Stimulated activated CD4-positive, alpha-beta T cell treated with anti-CD3 and anti-CD28 coated beads, Interleukin-2, amount 100 ng/mL, for 24 hours (primary cell): ENCODE measurements around the gene RNU11.
"Not testable (repeated sequence)": the region's sequence is repeated elsewhere in the genome, so short reads cannot be mapped to it uniquely, and the experiment has no call there.

Source experiments
- DNase-seq, 2 donors: peaks; one replicate each; pipeline ENCODE4 v3.0.0-alpha.2; 2020

Gene RNU11

DNA sequence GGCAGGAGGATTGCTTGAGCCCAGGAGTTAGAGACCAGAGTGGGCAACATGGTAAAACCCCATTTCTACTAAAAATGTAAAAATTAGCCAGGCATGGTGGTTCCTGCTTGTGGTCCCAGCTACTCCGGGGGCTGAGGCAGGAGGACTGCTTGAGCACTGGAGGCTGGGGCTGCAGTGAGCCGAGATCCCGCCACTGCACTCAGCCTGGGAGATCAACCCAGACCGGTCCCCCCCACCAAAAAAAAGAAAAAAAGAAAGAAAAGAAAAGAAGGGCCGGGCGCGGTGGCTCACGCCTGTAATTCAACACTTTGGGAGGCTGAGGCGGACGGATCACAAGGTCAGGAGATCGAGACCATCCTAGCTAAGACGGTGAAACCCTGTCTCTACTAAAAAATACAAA lies 18.4 kb downstream of the RNU11 start:
- no peak for DNase-seq

DNA sequence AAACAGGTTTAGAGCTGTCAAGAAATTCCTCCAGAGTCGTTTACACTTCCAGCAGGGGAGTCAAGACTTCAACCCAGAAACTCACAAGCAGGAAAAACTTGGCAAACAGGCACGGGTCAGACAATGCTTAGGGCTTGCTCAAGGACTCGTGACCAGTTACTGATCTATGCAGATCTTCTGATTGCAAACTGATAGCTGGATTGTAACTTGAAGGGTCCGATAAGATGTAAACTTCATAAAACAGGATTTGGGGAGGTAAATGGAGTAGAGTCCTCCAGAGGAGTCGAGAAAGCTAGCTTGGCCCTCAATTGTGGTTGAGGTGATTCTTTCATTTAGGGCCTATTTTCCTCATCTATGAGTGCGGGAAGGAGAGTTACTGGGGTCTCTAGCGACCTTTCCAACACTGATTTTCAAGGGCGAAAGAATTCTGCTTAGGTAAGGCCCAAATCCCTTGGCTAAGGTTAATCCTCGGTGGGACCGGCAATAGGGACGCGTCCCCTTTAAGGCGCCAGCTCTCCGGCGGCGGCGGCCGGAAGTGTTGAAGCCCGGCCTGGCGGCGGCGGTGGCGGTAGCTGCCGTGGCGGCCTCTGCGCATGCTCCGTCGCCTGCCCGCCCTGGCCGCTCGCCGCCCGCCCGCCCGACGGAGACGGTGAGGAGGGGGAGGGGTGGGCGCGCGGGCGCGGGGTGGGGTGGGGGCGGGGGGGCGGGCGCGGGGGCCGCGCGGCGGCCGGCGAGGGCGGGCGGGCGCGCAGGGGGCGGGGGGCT lies 20.0 kb downstream of the RNU11 start, which contains the start of gene GMEB1:
Gene GMEB1, plus strand, starts transcription at position 594 of the 765 bp plus-strand sequence. CDS start 14,829 bp downstream, outside the sequence.
- DNase-seq = peak; percentile 85 to 90

DNA sequence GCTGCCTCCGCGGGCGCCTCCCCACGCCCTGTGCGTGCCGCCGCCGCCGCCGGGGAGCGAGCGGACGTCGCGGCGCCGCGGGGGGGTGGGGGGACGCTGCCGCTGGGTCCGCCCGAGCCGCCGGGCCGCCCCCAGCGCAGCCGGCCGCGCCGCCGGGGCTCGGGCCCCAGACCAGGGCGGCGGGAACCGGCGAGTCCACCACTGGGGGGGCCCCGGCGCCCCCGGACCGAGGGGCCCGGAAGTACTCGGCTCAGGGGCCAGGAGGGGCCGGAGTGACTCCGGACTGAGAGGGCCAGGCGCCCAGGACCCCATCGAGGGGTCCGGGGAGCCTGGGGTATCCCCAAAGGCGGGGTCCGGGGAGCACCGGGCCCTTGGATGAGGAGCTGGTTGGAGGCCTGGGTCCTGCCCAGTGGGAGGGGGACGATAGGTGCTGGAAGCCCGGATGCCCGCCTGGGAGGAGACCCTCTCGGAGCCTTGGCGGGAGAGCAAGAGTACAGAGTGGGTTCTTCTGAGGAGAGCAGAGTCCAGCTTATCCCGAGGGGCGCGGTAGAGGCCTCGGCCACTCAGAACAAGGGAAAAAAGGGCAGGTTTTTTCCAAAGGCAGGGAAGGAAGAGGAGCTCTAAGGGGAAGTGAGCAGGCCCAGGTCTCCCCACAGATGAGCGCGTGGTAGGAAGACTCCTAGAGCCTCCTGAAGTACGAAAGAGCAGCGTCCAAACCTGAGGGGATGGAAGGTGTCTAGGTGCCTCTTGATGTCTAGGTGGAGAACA lies 20.7 kb downstream of the RNU11 start:
- DNase-seq = peak; percentile 51 to 72

DNA sequence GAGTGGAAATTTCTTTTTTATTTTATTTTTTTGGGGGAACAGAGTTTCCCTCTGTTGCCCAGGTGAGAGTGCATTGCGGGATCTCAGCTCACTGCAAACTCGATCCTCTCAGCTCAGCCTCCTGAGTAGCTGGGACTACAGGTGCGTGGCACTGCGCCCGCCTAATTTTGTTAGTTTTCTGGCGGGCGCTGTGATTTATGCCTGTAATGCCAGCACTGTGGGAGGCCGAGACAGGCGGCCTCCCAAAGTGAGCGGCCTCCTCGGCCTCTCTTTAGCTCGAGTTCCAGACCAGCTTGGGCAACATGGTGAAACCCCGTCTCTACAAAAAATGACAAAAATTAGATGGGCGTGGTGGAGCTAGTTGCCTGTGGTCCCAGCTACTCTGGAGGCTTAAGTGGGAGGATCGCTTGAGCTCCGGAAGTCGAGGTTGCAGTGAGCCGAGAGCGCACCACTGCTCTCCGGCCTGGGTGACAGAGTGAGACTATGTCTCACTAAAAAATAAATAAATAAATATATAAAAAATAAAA lies 22.9 kb downstream of the RNU11 start:
- DNase-seq = no peak

DNA sequence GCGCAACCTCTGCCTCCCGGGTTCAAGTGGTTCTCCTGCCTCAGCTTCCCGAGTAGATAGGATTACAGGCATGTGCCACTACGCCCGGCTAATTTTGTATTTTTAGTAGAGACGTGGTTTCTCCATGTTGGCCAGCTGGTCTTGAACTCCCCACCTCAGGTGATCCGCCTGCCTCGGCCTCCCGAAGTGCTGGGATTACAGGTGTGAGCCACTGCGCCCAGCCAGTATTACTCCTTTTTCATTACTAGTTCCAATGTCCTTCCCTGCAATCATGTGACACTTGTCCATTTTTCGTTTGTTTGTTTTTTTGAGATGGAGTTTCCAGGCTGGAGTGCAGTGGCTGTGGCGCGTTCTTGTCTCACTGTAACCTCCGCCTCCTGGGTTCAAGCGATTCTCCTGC lies 24.6 kb downstream of the RNU11 start:
- not testable (repeated sequence) for DNase-seq

DNA sequence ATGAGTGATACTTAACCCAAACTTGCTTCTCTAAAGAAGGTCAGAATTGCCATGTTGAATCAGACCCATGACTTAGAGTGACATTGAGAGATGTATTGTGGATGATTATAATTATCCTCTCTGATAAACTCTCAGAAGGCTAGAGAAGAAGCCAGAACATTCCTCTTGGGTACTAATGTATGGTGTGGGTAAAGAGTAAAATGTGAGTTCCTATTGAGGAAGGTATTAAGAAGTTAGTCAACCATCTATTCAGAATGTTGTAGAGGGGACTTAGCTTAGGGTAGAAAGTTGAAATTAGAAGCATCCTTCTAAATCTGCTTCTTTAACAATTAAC lies 27.5 kb downstream of the RNU11 start:
- no peak for DNase-seq

DNA sequence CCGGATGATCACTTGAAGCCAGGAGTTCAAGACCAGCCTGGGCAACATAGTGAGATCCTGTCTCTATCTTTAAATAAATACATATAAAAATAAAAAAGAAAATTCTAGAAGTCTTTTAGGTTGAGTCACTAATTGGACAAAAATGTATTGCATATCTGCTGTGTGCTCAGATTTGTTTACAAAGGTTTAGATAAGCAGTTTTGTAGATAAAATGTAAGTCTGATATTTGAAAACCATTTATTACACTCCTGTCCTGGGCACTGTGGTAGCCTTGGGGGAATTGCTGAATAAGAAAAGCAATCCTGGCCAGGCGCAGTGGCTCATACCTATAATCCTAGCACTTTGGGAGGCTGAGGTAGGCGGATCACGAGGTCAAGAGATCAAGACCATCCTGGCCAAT lies 31.8 kb downstream of the RNU11 start:
- DNase-seq = no peak

DNA sequence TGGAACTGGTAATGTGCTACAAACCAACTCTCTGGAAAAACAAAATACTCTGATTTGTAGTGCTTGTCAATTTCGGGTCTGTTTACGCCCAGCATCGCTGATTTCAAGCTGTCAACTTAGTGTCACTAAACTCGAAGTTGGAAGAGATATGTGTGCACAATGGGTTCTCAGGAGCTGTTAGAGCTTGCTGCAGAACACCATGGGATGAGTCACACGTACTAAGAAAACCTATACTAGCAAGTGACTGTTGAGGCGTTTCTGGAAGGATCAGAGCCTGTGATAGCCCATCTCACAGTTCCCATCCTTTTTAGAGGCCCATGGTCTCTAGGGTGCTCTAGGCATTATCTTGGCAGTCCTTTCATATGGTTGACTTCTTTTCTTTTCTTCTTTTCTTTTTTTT lies 34.4 kb downstream of the RNU11 start:
- no peak for DNase-seq

DNA sequence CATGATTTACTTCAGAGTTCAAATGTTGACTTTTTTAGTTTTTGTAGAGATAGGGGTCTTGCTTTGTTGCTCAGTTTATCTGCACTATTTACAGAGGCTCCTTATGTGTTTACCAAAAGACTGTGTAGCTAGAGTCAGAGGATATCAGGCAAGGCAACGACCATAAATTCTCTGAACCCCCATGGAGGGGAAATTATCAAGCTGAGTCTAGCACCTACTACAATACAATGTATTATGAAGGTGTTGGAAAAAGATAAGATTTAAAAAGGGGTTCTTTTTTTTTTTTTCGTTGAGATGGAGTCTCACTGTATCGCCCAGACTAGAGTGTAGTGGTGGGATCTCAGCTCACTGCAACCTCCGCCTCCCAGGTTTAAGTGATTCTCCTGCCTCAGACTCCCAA lies 36.5 kb downstream of the RNU11 start:
- DNase-seq = no peak

DNA sequence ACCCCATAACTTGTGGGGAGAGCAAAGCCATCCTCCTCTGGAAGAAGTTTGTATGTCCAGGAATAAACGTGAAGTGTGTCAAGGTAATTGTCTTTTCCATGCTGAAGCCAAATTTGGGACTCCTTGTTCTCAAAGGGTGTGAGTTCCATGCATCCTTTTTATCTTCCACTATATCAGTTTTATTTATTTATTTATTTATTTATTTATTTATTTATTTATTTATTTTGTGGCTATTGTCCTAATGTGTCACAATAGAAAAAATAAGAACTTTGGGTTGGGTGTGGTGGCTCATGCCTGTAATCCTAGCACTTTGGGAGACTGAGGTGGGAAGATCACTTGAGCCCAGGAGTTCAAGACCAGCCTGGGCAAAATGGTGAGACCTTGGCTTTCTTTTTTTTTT lies 43.2 kb downstream of the RNU11 start:
- not testable (repeated sequence) for DNase-seq
